HEK293 (cell line): ENCODE results near the gene CDK5R1.

Experiments used
- CTCF ChIA-PET: fragments of 350-600 bp; formaldehyde crosslinking; extraction: SDS; loops from one replicate; lab custom pipeline; 2021; ENCODE audit warnings: antibody characterized with exemption; lab: Yijun Ruan, JAX
- POLR2A ChIA-PET: fragments of 300-600 bp; formaldehyde crosslinking; extraction: SDS; loops from one replicate; lab custom pipeline; 2020; ENCODE audit warnings: antibody characterized with exemption, inconsistent platforms; lab: Yijun Ruan, JAX
- H3K27ac ChIP-seq: fragments of 200-500 bp; sonication (Bioruptor generic); 2 replicates; pipeline ENCODE4 v1.5.1; 2014; ENCODE audit warnings: low read depth, low read length, control low read depth, inconsistent platforms; ENCODE audit errors: extremely low read depth
- H3K36me3 ChIP-seq, 2 experiments: fragments of 200-500 bp in 1 of 2; sonication (Bioruptor generic) in 1 of 2; 1 replicate in 1 of 2; 2 replicates in 1 of 2; pipeline ENCODE4 v1.5.1; 2014 to 2017; ENCODE audit warnings: inconsistent platforms in 2 of 2, low read length in 2 of 2; ENCODE audit not compliant: control insufficient read depth in 2 of 2, insufficient read depth in 1 of 2
- H3K4me1 ChIP-seq: fragments of 200-500 bp; sonication (Bioruptor generic); 2 replicates; pipeline ENCODE4 v1.5.1; 2014; ENCODE audit warnings: mild to moderate bottlenecking, low read length, inconsistent platforms; ENCODE audit not compliant: control insufficient read depth, insufficient read depth
- H3K4me3 ChIP-seq: 2 replicates; pipeline ENCODE4 v1.5.1; 2011; ENCODE audit warnings: low read depth, mild to moderate bottlenecking, control low read depth, low read length, moderate library complexity
- H3K9me3 ChIP-seq: fragments of 200-500 bp; sonication (Bioruptor generic); 2 replicates; pipeline ENCODE4 v1.5.1; 2014; ENCODE audit warnings: low read depth, low read length, inconsistent platforms; ENCODE audit not compliant: control insufficient read depth, insufficient read depth
- CTCF ChIP-seq: fragments of 450-650 bp; formaldehyde crosslinking; IDR thresholded peaks from 2 replicates; pipeline ENCODE4 v1.5.1; 2016; ENCODE audit warnings: missing biosample characterization, missing genetic modification characterization
- GLIS1 ChIP-seq: fragments of 450-650 bp; formaldehyde crosslinking; IDR thresholded peaks from 2 replicates; pipeline ENCODE4 v1.5.1; 2016; ENCODE audit warnings: missing biosample characterization, missing genetic modification characterization
- IKZF3 ChIP-seq: fragments of 450-650 bp; IDR thresholded peaks from 2 replicates; pipeline ENCODE4 v1.5.0; 2018; ENCODE audit warnings: missing biosample characterization, mild to moderate bottlenecking, missing genetic modification characterization, moderate library complexity
- WT1 ChIP-seq: fragments of 450-650 bp; formaldehyde crosslinking; IDR thresholded peaks from 2 replicates; pipeline ENCODE4 v1.5.1; 2016; ENCODE audit warnings: missing biosample characterization, missing genetic modification characterization
- ZBTB17 ChIP-seq: fragments of 450-650 bp; formaldehyde crosslinking; IDR thresholded peaks from 2 replicates; pipeline ENCODE4 v1.5.1; 2016; ENCODE audit warnings: missing biosample characterization, missing genetic modification characterization
- ZIC2 ChIP-seq: fragments of 450-650 bp; formaldehyde crosslinking; IDR thresholded peaks from 2 replicates; pipeline ENCODE4 v1.5.1; 2016; ENCODE audit warnings: missing biosample characterization, missing genetic modification characterization
- ZNF169 ChIP-seq: fragments of 450-650 bp; formaldehyde crosslinking; IDR thresholded peaks from 2 replicates; pipeline ENCODE4 v1.5.1; 2016; ENCODE audit warnings: missing biosample characterization, missing genetic modification characterization
- ZNF341 ChIP-seq: fragments of 450-650 bp; formaldehyde crosslinking; IDR thresholded peaks from 2 replicates; pipeline ENCODE4; 2016; ENCODE audit warnings: low read depth, missing biosample characterization, missing genetic modification characterization
- ZNF394 ChIP-seq: fragments of 450-650 bp; formaldehyde crosslinking; IDR thresholded peaks from 2 replicates; pipeline ENCODE4 v1.5.1; 2016; ENCODE audit warnings: missing biosample characterization, missing genetic modification characterization, mild to moderate bottlenecking, moderate library complexity, borderline replicate concordance
- ZNF600 ChIP-seq: fragments of 450-650 bp; formaldehyde crosslinking; IDR thresholded peaks from 2 replicates; pipeline ENCODE4 v1.5.1; 2016; ENCODE audit warnings: missing biosample characterization, missing genetic modification characterization
- ZSCAN5A ChIP-seq: fragments of 450-650 bp; formaldehyde crosslinking; IDR thresholded peaks from 2 replicates; pipeline ENCODE4 v1.5.1; 2016; ENCODE audit warnings: missing biosample characterization, missing genetic modification characterization
- TF ChIP-seq, protein P1 (sequence below): fragments of 450-650 bp; IDR thresholded peaks from 2 replicates; pipeline ENCODE4 v1.5.1; 2018; ENCODE audit warnings: missing biosample characterization, mild to moderate bottlenecking, missing genetic modification characterization
- TF ChIP-seq, protein P2 (sequence below): fragments of 450-650 bp; formaldehyde crosslinking; IDR thresholded peaks from 2 replicates; pipeline ENCODE4 v1.5.1; 2017; ENCODE audit warnings: missing biosample characterization, missing genetic modification characterization

The CDK5R1 gene

DNA sequence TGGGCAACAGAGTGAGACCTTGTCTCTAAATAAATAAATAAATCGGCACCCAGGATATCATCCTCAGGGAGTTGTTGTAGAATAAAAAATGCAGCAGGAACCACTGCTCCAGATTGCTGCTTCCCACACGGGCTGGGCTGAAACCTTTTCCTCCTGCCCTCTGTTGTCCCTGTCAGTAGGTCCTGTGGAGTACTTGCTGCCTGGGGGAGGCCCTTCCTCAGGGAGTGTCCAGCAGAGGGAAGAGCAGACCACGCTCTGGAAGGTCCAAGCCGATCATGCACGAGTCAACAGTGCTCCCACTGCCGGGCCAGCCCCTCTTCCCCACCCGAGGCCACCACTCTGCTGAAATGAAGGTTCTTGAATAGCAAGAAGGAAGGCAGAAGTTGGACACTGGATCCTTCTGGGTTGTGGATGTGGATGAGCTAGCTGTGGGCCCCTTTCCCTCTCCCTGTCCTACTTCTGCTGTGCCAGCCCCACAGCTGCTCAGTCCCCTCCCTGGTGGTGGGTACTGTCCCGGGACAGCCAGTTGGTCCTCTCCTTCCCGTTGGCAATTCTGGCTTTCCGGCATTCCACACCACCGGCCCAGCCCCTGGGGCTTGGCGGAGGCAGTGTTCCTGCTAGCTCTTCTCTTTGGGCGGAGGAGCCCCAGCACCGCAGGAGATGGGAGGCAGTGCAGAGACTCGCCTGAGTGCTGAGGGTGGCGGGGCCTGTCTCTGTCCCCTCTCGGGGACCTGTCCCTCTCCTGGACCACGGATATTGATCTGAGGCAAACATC is 10.8 kb downstream of the CDK5R1 start:
- CTCF ChIA-PET: interaction anchor here (0.6 to 1.7 kb wide), 7 partner anchors 11 to 257 kb away, joined by 3 to 8 read pairs (median 4); partner anchors contain the start of gene CDK5R1
- POLR2A ChIA-PET: interaction anchor here (1.0 kb wide), 1 partner anchor 11 kb away, joined by 3 read pairs; the partner anchor contains the start of gene CDK5R1
- Histone ChIP-seq H3K36me3 (no peaks in the 10 kb centered on the region), H3K4me1 (peaks cover 5% of the 10 kb centered on the region; the same call in 1 of the 2 replicates), H3K4me3 (no peak overlapping the region), H3K9me3 (no peaks in the 10 kb centered on the region), H3K27ac (no peak overlapping the region)
- TF ChIP-seq ZBTB17 (tag by site-specific recombination) (no peak), CTCF (tag by site-specific recombination) (peak; percentile 45), ZNF341 (tag by site-specific recombination) (peak; percentile 51)
- TF ChIP-seq, protein P1, sequence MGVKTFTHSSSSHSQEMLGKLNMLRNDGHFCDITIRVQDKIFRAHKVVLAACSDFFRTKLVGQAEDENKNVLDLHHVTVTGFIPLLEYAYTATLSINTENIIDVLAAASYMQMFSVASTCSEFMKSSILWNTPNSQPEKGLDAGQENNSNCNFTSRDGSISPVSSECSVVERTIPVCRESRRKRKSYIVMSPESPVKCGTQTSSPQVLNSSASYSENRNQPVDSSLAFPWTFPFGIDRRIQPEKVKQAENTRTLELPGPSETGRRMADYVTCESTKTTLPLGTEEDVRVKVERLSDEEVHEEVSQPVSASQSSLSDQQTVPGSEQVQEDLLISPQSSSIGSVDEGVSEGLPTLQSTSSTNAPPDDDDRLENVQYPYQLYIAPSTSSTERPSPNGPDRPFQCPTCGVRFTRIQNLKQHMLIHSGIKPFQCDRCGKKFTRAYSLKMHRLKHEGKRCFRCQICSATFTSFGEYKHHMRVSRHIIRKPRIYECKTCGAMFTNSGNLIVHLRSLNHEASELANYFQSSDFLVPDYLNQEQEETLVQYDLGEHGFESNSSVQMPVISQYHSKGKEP: no peak

DNA sequence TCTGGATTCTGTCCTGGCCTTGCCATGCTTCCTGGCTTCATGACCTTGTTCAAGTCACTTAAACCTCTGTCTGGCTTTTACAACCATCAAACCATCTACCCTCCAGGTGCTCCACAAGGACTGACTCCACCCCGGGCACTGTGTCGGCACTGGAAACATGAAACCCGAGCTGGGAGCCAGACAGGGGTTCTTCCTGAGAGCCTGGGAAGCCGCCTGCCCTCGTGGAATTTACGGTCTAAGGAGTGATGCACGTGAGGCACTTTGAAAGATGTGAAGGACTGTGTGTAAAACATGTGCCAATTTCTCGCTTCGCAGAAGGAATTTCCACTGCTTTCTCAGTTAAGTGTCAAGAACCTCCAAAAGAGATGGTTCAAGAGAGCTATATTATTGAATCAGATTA is 11.6 kb downstream of the CDK5R1 start:
- Histone ChIP-seq H3K36me3 (no peaks in the 10 kb centered on the region), H3K9me3 (no peaks in the 10 kb centered on the region), H3K4me3 (no peak overlapping the region), H3K4me1 (peaks cover 5% of the 10 kb centered on the region; the same call in 1 of the 2 replicates), H3K27ac (no peak overlapping the region)
- POLR2A ChIA-PET: interaction anchor here (1.0 kb wide), 1 partner anchor 12 kb away, joined by 3 read pairs; the partner anchor contains the start of gene CDK5R1
- CTCF ChIA-PET: interaction anchor here (0.6 to 1.7 kb wide), 5 partner anchors 10 to 161 kb away, joined by 3 to 8 read pairs (median 3); partner anchors contain the start of gene CDK5R1
- TF ChIP-seq ZIC2 (tag by site-specific recombination): peak; percentile 44; the same call in 1 of the 2 replicates
- TF ChIP-seq ZNF341 (tag by site-specific recombination): peak; percentile 50
- TF ChIP-seq IKZF3 (tag by site-specific recombination): peak; percentile 48; the same call in 1 of the 2 replicates
- TF ChIP-seq, protein P2, sequence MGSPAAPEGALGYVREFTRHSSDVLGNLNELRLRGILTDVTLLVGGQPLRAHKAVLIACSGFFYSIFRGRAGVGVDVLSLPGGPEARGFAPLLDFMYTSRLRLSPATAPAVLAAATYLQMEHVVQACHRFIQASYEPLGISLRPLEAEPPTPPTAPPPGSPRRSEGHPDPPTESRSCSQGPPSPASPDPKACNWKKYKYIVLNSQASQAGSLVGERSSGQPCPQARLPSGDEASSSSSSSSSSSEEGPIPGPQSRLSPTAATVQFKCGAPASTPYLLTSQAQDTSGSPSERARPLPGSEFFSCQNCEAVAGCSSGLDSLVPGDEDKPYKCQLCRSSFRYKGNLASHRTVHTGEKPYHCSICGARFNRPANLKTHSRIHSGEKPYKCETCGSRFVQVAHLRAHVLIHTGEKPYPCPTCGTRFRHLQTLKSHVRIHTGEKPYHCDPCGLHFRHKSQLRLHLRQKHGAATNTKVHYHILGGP (tag by site-specific recombination): peak; percentile 41; the same call in 1 of the 2 replicates
- peak; percentile 53; the same call in 1 of the 2 replicates for TF ChIP-seq ZBTB17 (tag by site-specific recombination)
- peak; percentile 56; the same call in 1 of the 2 replicates for TF ChIP-seq ZNF394 (tag by site-specific recombination)
- TF ChIP-seq GLIS1 (tag by site-specific recombination): peak; percentile 57
- no peak for TF ChIP-seq ZNF169
- TF ChIP-seq WT1 (tag by site-specific recombination): no peak
- TF ChIP-seq ZSCAN5A (tag by site-specific recombination): no peak
- TF ChIP-seq ZNF600 (tag by site-specific recombination): peak; percentile 80
